ENCODE data around the gene PHAF1. TPM values are rescaled to one million over a fixed set of nuclear protein-coding genes. Genes with fewer than 3 reads are reported as not detected.

Gene PHAF1
- total and polyA plus RNA-seq, 9 of the 15 experiments (the other 6 are each of a cell fraction or from before 2014, with no cell fraction given), result 5.1 to 25.4 (median 13.8) TPM

DNA sequence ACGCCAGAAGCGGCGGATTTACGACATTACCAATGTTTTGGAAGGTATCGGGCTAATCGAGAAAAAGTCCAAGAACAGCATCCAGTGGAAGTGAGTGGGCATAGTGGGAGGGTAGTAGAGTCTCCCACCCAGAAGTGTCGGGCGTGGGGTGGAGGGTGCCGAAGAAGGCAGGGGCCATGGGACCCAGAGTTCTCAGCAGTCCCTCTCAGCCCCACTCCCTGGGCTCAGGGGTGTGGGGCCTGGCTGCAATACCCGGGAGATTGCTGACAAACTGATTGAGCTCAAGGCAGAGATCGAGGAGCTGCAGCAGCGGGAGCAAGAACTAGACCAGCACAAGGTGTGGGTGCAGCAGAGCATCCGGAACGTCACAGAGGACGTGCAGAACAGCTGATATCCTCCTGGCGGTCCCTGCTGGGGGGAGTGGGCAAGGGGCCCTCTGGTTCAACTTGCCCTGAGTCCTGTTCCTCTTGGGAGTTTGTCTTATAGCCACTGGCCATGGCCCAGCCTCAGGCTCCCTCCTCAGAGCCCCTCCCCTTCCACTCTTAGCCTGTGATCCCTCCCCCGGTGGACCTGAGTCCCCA is 83.1 kb downstream of the PHAF1 start:
- ATAC-seq (no peak; the same call in 2 of the 3 replicates), FAIRE-seq (no peak), DNase-seq (ENCODE audit: extremely low read depth in 1 of 4, low spot score in 3 of 4) (peak in 2 of 4 experiments; percentile 50 to 53)
- Histone ChIP-seq H3K27ac (ENCODE audit: extremely low read depth, low read depth, low read length) (peak overlapping the region; percentile 63), H4K20me1 (replicated peaks; ENCODE audit: control insufficient read depth, insufficient read depth, low read length) (no peaks in the 10 kb centered on the region), H3K4me3 (peak overlapping the region; percentile 83), H3K79me2 (ENCODE audit: control insufficient read depth, insufficient read depth, low read length) (peaks cover 46% of the 10 kb centered on the region), H3K36me3 (ENCODE audit: control insufficient read depth, insufficient read depth, low read length) (peaks cover 51% of the 10 kb centered on the region), H3K9me3 (replicated peaks; ENCODE audit: control insufficient read depth, insufficient read depth, low read depth, low read length) (no peaks in the 10 kb centered on the region), H3K4me1 (replicated peaks in 1 of 2; ENCODE audit: control insufficient read depth in 2 of 2, insufficient read depth in 2 of 2, low read length in 2 of 2) (peaks cover 38 to 64% of the 10 kb centered on the region in 2 experiments), H3K9me1 (ENCODE audit: control insufficient read depth, insufficient read depth, low read length) (no peaks in the 10 kb centered on the region), H3K4me2 (ENCODE audit: insufficient read depth, low read length) (peak overlapping the region; percentile 97), H3K27me3 (ENCODE audit: control insufficient read depth in 2 of 2, insufficient read depth in 2 of 2, low read length in 2 of 2) (no peaks in the 10 kb centered on the region), H2AFZ (ENCODE audit: low read depth, low read length) (no peak overlapping the region), H3K9ac (ENCODE audit: insufficient read depth in 1 of 2, low read depth in 2 of 2, low read length in 2 of 2) (peak overlapping the region; percentile 88 to 95)
- CTCF ChIA-PET (ENCODE audit: low intra/inter-chr PET ratio), result no interaction called here
- TF ChIP-seq KAT7 (CRISPR knock-in tag; IDR thresholded peaks at IDR 0.05; ENCODE audit: borderline replicate concordance) (peak; percentile 51; the same call in 1 of the 2 replicates), FOXP1 (CRISPR knock-in tag; IDR thresholded peaks at IDR 0.05) (0 out of 2 replicates have a peak, but pooled peaks have one; percentile 21), RAD21 (CRISPR knock-in tag; conservative IDR thresholded peaks at IDR 0.05 in 1 of 2, IDR thresholded peaks at IDR 0.05 in 1 of 2) (no peak), NFE2L1 (tag; IDR thresholded peaks at IDR 0.05; ENCODE audit: borderline replicate concordance, low read depth) (no peak), DACH1 (IDR thresholded peaks at IDR 0.05; ENCODE audit: partially characterized antibody) (peak; percentile 59), HNRNPLL (IDR thresholded peaks at IDR 0.05; ENCODE audit: low read depth, low read length, poor library complexity, severe bottlenecking) (peak; percentile 22)
- TF ChIP-seq, protein P1, sequence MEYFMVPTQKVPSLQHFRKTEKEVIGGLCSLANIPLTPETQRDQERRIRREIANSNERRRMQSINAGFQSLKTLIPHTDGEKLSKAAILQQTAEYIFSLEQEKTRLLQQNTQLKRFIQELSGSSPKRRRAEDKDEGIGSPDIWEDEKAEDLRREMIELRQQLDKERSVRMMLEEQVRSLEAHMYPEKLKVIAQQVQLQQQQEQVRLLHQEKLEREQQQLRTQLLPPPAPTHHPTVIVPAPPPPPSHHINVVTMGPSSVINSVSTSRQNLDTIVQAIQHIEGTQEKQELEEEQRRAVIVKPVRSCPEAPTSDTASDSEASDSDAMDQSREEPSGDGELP (CRISPR knock-in tag; IDR thresholded peaks at IDR 0.05; ENCODE audit: borderline replicate concordance), result peak; percentile 66
- TF ChIP-seq, protein P2, sequence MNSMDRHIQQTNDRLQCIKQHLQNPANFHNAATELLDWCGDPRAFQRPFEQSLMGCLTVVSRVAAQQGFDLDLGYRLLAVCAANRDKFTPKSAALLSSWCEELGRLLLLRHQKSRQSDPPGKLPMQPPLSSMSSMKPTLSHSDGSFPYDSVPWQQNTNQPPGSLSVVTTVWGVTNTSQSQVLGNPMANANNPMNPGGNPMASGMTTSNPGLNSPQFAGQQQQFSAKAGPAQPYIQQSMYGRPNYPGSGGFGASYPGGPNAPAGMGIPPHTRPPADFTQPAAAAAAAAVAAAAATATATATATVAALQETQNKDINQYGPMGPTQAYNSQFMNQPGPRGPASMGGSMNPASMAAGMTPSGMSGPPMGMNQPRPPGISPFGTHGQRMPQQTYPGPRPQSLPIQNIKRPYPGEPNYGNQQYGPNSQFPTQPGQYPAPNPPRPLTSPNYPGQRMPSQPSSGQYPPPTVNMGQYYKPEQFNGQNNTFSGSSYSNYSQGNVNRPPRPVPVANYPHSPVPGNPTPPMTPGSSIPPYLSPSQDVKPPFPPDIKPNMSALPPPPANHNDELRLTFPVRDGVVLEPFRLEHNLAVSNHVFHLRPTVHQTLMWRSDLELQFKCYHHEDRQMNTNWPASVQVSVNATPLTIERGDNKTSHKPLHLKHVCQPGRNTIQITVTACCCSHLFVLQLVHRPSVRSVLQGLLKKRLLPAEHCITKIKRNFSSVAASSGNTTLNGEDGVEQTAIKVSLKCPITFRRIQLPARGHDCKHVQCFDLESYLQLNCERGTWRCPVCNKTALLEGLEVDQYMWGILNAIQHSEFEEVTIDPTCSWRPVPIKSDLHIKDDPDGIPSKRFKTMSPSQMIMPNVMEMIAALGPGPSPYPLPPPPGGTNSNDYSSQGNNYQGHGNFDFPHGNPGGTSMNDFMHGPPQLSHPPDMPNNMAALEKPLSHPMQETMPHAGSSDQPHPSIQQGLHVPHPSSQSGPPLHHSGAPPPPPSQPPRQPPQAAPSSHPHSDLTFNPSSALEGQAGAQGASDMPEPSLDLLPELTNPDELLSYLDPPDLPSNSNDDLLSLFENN (IDR thresholded peaks at IDR 0.05; ENCODE audit: low read depth in 2 of 2, low read length in 2 of 2), result no peak
- in situ Hi-C loops (cut with MboI) (no loop called here), intact Hi-C loops (cut with micrococcal nuclease) (loop anchor here (2.0 to 5.0 kb wide), 2 partner anchors 34 to 54 kb away; partner anchors contain the start of genes FHOD1 and TMEM208)
- POLR2A ChIA-PET, result interaction anchor here (0.6 to 1.1 kb wide), 4 partner anchors 14 to 1178 kb away, joined by 3 to 4 read pairs (median 3); no protein-coding TSS in a partner anchor
- no TSS peak for BruUV-seq (replicated peaks)
- WGBS (ENCODE audit: insufficient coverage, low coverage, missing lambda C conversion rate), result 0% methylated on average over 16 of the region's 17 CpGs

Data from K562 (cell line).